Stimulated activated CD4-positive, alpha-beta T cell treated with anti-CD3 and anti-CD28 coated beads, Interleukin-4, amount 100 ng/mL, for 4 hours (primary cell): ENCODE measurements around the gene ATP6V1D.
A peak's percentile ranks its signal among the peaks of the same experiment; 100 is the strongest.
"Not testable (repeated sequence)": the region's sequence is repeated elsewhere in the genome, so short reads cannot be mapped to it uniquely, and the experiment has no call there.

Source experiments
- DNase-seq, 2 experiments: peaks; one replicate each; pipeline ENCODE4 v3.0.0-alpha.2; 2020

ATP6V1D gene

DNA sequence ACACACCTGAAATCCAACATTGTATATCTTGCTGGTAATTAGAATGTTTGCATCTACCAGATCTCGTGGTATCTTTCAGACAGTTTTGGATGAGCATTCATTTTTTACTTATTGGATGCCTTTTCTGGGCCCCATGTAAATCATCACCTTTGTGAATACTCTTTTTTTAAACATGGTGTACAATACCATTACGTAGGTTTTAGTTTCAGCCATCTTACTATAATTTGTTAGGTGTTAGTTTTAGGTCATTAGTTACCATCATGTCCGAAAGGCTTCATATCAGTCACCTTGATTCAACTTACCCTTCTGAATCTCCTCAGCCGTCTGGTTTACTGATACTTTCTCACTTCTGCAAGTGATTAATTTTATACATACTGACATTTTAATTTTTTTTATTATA is 5.9 kb upstream of the ATP6V1D start:
- no peak for DNase-seq

GRCh38 chr14:67360470-67361206 is 1.0 kb upstream of the ATP6V1D start:
- DNase-seq, result peak; percentile 15 to 31

DNA sequence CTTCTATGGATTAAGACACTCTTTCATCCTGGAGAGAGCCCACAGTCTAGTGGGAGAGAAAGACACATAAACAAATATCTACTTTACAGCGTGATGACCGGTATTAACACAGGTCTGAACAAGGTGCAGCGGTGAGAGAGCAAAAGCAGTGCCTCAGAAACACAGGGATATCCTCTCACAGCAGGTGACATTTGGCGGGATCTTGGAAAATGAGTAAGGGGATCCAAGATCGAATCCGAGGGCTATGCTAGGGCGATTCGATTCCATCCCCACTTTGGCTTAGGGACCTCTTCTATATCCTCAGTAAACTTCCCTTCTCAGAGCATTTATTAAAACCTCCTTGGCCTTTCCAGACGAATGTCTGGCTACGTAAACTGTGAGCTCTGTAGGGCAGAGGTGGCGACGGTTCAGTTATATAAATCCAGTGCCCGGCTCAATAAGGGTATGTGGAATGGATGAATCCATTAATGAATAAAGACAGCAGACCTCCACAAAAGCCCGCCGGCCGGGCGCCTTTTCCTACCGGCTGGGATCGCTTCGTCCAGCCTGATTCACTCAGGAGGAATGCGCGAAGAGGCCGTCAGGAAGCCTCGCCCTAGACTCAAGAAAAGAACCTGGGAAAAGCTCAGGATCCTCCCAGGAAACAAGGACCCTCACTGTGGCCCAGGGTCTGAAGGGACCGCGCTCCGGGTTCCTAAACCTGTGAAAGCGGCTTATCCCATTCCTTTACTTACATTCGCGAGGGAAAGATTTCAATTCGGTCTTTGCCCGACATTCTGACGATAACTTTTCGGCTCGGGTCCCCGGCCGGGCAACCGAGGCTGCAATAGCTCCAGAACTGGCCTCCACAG is 455 bp downstream of the ATP6V1D start:
- DNase-seq, result no peak

GRCh38 chr14:67357969-67358354 is 1.6 kb downstream of the ATP6V1D start:
- DNase-seq, result no peak

DNA sequence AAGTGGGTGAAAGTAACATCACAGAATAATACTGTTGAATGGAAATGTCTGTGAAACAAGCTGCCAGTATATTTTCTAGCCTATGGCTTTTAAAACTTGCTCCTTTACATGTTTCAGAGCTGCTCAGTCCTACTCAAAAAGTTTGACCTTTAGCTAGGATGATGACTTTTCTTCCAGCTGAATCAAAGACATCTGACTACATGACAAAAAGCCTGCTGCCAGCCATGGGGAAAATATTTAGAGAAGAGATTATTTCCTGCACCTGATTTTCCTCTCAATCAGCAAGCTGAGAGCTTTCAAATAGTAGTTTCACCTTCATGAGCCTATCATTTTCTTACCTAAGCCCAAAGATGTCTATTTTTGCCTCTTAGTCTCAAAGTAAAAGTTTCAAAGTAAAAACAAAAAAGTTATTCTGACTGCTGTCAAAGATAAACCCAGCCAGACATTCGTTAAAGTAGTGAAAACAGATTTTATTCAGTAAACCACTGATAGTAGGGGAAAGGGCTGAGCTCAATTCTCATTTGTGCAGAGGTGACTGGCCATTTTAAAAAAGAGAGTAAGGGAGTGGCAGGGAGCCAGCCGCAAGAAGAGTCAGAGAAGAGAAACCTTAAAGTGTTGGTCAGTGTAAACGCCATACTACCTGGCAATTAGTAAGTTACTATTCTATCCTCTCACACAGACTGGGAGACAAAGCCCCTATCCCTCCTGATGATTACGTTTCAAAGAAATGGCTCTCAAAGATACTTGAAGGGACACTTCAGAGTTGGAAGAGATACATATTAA is 2.2 kb downstream of the ATP6V1D start:
- no peak for DNase-seq

DNA sequence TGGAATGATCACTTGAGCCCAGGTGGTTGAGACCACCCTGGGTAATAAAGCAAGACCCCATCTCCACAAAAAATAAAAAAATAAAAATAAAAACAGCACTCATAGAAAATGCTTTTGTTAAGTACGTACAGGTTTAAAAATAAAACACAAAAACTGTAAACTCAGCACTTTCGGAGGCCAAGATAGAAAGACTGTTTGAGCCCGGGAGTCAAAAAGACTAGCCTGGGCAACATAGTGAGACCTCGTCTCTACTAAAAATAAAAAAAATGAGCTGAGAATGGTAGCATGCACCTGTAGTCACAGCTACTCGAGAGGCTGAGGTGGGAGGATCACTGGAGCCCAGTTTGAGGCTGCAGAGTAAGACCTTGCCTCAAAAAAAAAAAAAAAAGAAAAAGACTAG is 7.5 kb downstream of the ATP6V1D start:
- DNase-seq, result no peak

- DNase-seq, result no peak
Measured at GRCh38 chr14:67345583-67345982, 14.0 kb downstream of the ATP6V1D start.

DNA sequence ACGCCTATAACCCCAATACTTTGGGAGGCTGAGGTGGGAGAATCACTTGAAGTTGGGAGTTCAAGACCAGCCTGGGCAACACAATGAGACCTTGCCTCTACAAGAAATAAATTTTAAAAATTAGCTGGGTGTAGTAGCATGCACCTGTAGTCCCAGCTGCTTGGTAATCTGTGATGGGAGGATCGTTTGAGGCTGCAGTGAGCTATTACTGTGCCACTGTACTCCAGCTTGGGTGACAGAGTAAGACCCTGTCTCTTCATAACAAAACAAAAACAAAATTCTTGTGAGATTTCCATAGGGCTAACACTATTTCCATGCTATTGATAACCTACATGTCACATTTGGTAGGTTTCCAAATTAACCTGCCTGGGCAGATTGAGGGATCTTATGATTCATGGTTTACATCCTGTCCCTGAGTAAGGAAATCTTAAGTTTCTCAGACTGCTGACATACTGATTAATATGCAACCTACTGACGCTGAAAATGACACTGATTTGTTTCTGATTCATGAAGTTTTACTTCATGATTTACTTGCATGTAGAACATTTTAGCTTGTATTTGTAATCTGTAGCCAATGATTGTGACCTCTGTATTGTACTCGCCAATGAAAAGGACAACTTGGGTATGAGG is 15.9 kb downstream of the ATP6V1D start:
- no peak for DNase-seq

DNA sequence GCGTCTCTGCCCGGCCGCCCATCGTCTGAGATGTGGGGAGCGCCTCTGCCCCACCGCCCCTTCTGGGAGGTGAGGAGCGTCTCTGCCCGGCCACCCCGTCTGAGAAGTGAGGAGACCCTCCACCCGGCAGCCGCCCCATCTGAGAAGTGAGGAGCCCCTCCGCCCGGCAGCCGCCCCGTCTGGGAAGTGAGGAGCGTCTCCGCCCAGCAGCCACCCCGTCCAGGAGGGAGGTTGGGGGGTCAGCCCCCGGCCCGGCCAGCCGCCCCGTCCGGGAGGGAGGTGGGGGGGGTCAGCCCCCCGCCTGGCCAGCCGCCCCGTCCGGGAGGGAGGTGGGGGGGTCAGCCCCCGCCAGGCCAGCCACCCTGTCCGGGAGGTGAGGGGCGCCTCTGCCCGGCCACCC is 18.4 kb downstream of the ATP6V1D start:
- DNase-seq, result not testable (repeated sequence)

DNA sequence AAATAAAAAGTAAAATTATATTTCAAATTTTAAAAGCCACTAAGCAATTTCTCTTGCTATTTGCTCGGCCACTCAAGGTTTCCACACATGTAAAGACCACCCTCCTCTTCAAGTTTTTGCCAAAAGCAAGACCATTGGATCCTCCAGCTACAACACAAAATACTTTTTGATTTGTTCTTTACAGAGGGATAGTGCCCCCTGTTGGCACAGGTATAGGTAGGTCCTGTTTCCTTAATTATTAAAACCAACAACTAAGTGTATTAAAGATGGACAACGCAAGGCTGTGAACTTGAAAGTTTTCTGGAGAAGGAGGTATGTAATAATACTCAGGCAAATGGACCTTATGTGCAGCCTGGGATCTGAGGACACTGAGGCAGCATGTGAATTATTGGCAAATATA is 23.8 kb downstream of the ATP6V1D start:
- no peak for DNase-seq

DNA sequence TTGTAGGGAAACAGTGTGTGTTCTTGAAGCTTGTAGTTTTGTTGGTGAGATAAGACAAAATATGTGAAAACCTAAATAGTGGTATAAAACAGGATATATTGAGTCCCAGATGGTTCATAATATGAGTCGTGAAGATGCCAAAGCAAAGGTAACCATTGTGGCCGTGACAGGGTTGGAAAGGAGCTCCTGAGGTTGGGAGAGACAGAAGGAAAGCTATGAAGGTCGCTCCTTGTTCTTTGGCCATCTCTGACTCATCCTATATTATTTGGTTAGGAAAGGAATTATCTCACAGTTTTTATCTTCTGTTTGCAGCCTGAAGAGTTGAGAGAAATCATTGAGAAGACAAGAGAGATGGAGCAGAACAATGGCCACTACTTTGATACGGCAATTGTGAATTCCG is 27.1 kb downstream of the ATP6V1D start:
- no peak for DNase-seq

GRCh38 chr14:67331368-67332125 is 28.1 kb downstream of the ATP6V1D start:
- DNase-seq, result no peak

- not testable (repeated sequence) for DNase-seq
Measured at GRCh38 chr14:67329666-67330065, 29.9 kb downstream of the ATP6V1D start.

DNA sequence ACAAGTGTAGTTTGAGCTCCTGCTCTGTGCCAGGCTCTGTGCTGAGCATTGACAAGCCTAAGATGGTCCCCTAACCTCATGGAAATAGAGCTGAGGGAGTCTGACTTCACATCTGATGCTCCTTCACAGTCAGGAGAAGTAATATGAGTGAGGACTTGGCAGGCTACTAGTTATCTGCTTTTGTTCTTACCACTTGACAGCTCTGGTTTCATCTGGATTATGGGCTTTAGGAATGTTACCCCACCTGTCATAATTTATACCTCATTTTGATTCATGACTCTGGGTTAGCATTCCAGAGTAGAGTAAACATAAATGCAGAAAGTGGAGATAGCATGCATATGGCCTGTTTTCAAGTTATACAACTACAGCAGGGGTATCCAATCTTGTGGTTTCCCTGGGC is 40.5 kb downstream of the ATP6V1D start:
- no peak for DNase-seq

DNA sequence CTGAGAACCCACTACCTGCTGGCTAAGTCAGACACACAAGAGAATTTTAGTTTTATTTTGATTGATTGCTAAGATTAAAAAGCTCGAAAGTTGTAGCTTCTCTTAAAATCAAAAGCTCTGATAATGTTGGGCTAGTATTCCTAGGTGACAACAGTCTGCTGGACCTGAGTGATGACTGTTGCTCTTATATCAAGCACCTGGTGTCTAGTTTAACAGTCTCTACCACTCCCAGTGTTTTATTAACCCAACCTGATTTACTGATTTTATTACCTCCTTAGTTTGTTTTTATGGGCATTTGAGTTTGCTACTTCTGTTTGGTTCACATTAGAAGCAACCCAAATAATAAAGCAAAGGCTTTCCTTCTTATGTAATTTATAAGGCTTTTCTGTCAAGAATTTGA is 41.8 kb downstream of the ATP6V1D start:
- no peak for DNase-seq

DNA sequence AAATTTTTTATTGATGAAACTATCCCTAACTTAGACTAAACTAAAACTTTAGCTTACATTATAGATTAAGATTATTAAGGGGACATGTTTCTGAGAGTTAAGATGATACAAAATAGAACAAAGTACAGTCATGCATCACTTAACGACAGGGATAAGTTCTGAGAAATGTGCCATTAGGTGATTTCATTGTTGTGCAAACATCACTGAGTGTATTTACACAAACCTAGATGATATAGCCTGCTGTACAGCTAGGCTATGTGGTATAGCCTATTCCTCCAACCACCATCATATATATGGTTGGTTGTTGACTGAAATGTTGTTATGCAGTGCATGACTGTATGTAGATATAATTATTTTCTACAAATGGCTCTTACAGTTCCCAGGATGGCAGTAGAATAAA is 46.5 kb downstream of the ATP6V1D start:
- no peak for DNase-seq

- DNase-seq, result no peak
Measured at GRCh38 chr14:67311868-67312267, 47.7 kb downstream of the ATP6V1D start.
